NCI-H526 treated with DMSO at 0.1 percent for 48 hours (cell line): ENCODE measurements around the gene KXD1.
A peak's percentile ranks its signal among the peaks of the same experiment; 100 is the strongest.
"Not testable (repeated sequence)": the region's sequence is repeated elsewhere in the genome, so short reads cannot be mapped to it uniquely, and the experiment has no call there.

ENCODE experiments used
- DNase-seq: peaks from one replicate; lab custom pipeline; 2025; lab: John Stamatoyannopoulos, UW

Gene KXD1, protein sequence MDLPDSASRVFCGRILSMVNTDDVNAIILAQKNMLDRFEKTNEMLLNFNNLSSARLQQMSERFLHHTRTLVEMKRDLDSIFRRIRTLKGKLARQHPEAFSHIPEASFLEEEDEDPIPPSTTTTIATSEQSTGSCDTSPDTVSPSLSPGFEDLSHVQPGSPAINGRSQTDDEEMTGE

DNA sequence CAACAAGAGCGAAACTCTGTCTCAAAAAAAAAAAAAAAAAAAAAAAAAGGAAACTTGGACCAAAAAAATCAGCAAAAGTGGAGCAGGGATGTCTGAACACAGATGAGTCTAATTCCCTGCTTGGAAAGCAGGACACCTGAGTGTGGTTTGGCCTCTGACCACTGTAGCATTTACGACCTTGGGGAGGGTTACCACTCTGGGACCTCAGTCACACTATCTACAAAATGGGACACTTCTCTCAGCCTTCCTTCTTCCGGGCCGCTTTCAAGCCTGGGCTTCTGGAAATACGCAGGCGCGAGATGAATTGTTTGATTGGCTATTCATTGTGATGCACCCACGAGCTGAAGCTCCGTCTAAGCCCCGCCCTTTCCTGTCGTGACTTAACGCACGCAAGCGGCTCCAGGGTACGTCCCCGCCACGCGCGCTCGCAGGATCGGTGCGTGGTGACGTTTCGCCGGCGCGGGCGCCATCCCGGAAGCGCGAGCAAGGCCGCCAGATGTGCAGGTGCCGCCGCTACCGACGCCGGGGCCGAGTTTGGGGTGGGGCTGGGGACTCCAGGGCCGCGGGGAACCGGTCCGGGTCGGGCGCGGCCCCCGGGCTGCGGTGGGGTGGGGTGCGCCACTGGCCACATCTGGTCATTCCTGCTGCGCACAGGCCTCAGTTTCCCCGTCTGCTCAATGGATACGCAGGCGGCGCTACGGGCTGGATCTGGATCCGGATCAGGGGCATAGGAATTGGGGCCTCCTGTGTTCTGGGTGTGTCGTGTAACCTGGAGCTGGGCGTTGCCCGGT, at the start of gene KXD1:
Gene KXD1 (plus strand): TSS at position 460 of the 791 bp plus-strand sequence. CDS start 4,187 bp downstream, outside the sequence.
- DNase-seq = peak; percentile 82

DNA sequence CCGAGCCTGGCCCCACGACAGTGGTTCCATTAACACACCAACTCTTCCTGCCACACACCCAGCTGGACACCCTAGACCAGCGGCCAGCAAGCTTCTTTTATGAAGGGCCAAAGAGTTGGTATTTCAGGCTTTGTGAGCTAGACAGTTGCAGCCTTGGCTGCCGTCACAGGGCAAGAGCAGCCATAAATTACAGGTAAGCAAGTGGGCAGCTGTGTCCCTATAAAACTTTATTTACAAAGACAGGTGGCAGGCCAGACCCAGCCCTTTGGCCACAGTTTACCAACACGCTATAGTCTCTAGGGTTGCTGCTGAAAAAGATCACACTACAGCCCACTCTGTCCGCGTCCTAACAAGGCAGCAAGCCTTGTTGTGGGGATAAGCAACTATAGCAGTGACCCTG, 49.1 kb upstream of the KXD1 start:
- DNase-seq = no peak

DNA sequence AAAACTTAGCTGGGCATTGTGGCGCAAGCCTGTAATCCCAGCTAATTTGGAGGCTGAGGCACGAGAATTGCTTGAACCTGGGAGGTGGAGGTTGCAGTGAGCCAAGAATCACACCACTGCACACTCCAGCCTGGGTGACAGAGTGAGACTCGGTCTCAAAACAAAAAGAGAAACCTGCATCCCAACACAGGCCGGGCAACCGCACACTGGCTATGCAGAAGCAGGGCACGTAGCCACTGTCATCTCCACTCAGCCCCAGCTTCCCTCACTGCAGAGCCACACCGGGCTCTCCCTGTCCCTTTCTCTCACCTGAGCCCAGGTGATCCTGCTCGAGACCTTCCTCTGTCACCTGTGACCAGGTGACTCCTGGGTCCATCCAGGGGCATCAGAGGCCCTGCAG, 47.5 kb upstream of the KXD1 start:
- no peak for DNase-seq

DNA sequence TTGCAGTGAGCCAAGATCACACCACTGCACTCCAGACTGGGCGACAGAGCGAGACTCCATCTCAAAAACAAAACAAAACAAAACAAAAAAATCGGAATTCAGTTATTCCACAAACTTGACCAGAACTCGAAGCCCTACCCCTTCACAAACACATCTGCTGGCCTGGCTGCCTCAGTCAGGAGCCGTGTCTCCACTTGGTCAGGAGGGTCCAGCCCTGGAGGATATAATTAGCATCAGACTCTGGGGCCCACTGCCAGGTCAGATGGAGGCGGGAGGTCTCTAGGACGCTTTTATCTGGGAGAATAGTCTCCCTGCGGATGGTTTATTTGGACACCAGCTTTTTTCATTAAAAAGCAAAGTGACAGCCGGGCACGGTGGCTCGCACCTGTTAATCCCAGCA, 43.8 kb upstream of the KXD1 start:
- DNase-seq = no peak

DNA sequence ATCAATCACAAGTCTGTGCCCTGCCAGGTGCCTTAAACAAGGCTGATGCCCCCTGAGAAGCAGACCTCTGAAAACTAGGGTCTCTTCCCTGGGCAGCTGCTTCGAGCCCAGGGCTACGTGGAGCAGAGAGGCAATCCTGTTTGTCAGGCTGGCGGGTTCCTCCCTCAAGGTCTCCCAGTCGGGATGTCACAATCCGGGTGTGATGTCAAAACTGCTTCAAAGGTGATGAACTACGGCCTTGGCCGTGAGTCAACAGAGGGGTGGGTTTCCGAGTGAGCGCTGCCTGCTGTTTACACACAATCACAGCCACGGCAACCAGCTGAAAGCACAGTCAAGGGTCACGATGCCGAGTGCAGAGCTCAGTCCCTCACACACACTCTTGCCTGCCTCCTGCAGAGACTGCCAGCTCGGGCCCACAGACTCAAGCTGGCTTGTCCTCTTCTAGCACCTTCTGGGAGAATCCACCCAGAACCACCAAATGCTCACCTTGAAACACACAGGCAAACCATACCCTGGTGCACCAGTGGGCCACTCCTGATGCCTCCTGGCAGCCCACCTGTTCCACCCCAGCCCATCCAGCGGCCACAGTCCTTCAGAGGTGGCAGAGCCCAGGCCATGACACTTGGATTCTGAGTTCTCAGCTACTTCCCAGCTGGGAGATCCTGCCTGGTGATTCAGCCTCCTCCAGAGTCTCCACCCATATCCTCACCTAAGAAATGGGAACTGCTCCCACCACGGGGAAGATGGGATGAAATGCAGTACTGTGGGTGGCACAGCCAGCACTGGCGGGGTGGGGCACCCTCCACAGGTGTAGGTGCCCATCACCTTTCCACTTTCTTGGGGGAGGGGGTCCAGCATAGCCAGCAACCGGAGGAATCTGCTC, 42.6 kb upstream of the KXD1 start:
- DNase-seq = no peak

DNA sequence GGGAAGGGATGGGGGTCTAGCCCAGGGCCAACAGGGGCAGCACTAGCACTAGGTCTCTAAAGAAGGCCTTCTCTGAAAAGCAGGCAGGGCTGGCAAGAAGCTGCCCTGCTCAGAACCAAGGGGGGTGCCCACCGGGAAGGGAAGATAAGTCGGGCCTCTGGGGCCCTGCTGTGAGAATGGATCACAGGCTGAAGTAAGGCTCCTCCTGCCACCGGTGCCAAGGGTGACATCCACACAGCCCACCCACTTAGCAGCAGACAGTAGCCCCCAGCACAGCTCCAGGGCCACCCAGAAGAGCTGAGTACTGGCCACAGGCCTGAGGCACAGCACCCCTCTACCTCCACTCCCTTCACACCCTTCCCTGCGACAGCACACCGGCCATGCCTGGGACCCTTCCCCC, 41.7 kb upstream of the KXD1 start:
- DNase-seq = no peak

DNA sequence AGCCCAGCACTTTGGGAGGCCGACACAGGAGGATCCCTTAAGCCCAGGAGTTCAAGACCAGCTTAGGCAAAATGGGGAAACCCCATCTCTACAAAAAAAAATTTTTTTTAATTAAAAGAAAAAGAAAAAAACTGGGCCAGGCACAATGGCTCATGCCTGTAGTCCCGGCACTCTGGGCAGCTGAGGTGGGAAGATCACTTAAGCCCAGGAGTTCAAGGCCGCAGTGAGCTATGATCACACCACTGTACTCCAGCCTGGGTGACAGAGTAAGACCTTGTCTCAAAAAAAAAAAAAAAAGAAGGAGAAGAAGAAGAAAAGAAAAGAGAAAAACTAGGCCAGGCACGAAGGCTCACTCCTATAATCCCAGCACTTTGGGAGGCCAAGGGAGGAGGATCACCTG, 40.1 kb upstream of the KXD1 start:
- no peak for DNase-seq

DNA sequence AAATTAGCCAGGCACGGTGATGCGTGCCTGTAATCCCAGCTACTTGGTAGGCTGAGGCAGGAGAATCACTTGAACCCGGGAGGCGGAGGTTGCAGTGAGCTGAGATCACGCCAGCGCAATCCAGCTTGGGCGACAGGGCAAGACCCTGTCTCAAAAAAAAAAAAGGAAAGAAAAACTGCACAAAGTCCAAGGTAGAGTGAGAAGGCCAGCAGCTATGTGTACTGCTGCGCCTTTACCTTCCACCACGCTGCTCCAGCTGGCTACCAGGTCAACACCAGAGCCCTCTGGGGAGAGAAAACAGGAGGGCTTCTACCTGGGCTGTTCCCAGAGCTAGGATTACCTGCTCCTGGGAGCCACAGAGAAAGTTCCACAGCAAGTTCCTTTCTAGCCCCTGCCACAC, 39.0 kb upstream of the KXD1 start:
- no peak for DNase-seq

DNA sequence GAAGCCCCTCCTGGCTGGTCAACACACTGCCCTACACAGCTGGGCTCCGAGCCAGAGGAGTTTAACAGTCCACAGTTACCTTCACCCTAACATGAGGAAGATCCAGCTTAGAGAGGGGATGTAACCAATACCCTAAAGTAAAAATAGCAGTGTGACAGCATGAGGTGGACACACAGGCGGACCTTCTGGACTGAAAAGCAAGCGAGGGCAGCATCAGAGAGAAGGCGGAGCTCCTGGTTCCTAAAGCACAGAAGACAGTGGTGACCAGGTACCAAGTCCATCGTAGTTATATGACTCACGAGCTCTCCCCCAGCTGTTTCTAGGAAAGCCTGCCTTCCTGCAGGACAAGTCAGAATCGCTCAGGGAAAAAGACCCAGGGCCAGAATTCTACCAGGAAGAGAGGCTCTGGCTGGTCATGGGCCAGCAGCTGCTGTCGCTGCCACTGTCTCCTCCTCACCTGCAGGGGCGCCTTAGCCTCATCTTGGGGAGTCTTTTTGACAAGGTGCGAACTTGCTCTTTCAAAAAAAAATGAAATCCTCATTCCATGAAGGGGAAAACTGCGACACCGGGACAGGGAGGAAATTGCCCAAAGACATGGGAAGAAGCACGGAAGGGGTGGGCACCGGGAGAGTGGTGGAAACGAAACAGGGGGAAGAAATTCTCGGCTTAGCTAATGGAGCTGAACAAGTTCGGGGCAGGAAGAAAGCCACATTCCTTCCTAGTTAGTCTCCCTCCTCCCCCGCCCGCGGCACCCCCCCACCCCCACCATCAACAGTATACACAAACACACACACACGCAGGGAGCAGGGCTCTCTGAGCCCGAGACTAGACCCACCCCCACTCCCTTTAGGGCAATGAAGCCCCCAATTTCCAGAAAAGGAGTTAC, 37.5 kb upstream of the KXD1 start:
- peak; percentile 4 for DNase-seq

DNA sequence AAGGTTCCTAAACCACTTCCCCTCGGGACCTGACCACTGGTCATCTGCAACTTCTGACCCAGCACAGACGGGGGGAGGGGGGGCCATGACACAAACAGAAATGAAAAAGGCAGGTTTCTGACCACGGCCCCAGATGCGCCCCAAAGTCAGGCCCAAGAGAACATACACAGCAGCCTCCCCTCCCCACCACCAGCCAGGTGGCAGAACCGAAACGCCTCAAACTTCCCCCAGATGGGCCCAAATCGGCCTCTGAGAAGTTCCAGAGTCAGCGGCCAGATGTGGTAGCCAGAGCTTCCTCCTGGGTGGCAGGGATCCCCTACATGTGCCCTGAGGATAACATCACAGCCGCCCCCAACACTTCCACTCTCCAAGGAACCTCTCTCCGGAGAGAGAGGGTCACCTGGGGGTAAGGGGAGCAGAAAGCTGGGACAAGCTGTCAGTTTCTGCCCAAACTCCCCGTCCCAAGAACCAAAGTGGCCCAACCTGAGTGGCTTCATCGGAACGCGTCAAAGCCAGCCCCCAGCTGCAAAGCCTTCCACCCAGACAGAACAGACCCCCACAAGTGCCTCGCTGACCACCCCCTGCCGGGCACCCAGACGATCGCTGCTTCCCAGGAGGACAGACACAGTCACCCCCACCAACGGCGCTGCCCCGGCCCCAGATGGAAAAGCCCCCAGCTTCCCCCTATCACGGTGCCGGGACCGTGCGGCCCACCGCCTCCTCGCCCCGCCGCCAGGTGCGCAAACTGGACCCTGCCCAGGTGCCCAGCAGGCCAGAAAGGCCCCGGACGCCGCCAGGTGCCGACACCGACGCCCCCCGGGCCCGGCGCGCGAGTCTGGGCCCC, 36.6 kb upstream of the KXD1 start:
- DNase-seq = no peak

DNA sequence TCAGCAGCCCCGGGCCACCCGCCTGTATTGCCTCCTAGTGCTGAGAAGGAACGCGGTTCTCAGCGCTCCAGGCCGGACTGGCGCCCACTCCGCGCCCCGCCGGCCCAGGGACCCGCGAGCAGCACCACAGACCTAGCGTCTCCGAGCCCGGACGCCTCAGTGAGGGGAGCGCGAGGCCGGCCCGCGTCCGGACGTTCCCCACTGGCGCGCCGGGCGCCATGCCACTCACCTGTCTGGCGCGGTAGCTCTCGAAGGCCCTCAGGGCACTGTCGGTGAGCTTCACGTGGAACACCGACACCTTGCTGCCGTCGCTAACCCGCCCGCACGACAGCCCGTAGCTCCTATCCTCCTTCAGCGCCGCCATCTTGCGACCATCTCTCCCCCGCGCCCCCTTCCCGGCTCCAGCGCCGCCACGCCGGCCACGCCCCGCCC, 36.0 kb upstream of the KXD1 start, which contains the start of gene ELL:
Gene ELL (minus strand): TSS at position 379 of the 432 bp plus-strand sequence. CDS start 15 bp downstream, at position 364.
- no peak for DNase-seq

DNA sequence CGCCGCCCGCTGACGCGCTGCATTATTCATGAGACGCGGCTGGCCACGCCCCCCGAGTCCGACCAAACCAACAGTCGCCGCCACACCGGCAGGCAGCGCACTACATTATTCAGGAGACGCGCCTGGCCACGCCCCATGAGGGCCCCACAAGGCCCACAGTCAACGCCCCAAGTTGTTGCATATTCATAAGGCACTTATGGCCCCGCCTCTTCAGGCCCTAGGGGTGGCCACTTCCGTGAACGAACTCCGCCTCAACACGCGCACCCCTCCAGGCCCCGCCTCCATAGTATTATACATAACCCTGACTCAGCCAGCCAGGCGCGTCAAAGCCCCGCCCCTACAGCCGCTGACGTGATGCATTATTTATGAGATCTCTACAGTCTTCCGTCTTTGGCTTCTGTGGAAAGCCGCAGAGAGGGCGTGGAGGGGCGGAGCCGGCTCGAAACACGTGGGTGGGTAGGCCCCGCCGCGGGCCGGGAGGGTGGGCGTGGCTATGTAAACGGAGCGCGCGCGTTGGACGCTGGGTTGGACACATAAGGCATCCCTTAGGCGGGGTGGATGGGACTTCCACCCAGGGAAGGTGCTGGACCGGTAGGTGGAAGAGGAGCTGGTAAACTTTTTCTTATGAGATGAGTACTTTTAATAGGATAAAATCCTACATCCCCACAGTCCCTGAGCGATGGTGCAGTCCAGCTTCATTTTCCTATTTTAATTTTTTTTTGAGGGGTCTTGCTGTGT, 35.4 kb upstream of the KXD1 start:
- DNase-seq = peak; percentile 97

DNA sequence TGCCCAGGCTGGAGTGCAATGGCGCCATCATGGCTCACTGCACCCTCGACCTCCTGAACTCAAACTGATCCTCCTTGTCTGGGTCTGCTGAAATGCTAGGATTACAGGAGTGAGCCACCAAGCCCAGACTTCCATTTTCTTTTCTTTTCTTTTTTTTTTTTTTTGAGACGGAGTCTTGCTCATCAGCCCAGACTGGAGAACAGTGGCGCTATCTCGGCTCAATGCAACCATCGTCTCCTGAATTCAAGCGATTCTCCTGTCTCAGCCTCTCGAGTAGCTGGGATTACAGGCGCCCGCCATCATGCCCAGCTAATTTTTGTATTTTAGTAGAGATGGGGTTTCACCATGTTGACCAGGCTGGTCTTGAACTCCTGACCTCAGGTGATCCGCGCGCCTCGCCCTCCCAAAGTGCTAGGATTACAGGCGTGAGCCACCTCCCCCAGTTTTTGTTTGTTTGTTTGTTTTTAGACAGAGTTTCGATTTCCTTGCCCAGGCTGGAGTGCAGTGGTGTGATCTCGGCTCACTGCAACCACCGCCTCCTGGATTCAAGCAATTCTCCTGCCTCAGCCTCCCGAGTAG, 34.7 kb upstream of the KXD1 start:
- DNase-seq = not testable (repeated sequence)

DNA sequence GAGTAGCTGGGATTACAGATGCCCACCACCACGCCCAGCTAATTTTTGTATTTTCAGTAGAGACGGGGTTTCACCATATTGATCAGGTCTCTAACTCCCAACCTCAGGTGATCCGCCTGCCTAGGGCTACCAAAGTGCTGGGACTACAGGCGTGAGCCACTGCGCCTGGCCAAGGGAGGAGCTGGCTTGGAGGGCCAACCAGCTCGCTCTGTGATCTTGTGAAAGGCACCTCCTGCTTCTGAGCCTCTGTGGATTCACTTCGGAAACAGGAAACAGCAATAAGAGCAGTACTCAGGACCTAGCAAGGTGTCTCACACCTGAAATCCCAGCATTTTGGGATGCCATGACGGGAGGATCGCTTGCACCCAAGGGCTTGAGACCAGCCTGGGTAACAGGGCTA, 33.8 kb upstream of the KXD1 start:
- DNase-seq = no peak

DNA sequence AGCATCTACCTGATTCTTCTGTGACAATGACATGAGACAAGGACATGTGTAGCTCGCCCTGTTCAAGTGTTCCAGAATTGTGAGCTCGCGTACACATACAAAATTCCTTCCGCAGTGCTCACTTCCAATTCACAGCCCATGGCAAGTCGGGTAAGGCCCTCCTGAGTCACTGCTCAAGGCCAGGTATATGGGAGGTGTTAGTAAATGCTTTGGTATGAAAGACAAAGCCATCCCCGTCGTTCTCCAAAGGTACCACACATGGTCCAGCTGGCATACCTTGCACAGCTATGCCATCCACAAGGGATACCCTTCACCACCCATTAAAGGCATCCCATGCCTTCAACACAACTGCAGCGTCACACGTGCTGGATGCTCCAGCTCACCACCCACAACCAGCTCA, 31.4 kb upstream of the KXD1 start:
- DNase-seq = no peak

DNA sequence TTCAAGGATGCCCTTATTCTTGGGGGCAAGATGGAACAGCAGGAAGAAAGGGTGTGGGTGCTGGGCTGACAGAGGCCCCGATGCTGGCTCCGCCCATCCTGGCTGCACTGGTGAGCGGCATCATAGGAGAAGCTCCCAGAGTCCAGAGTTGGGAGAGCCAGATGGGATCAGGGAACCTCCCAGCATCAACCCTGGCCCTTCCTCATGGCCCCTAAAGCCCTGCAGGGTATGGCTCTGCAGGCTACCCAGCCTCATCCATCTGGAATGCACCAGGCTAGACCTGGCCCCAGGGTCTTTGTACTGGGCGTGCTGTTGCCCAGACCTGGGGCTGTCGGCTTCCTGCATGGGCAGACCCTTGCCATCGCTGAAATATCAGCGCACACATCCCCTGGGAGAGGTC, 27.9 kb upstream of the KXD1 start:
- no peak for DNase-seq

DNA sequence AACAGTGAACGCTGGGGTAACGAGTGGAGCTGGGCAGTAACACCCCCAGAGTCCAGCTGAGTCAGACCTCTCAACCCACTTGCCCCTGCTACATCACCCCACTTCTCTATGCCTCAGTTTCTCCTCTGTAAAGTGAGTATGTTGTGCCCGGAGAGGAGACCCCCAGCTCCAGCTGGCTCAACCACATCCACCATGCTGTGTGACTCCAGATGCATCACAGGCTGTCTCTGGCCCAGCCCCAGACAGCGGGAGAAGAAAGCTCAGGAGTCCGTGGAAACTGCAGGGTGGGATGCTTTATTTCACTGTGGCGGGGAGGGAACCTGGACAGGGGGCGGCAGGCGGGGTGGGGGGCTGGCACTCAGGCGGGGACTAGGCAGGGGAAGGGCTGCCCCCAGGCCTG, 26.2 kb upstream of the KXD1 start:
- DNase-seq = no peak

DNA sequence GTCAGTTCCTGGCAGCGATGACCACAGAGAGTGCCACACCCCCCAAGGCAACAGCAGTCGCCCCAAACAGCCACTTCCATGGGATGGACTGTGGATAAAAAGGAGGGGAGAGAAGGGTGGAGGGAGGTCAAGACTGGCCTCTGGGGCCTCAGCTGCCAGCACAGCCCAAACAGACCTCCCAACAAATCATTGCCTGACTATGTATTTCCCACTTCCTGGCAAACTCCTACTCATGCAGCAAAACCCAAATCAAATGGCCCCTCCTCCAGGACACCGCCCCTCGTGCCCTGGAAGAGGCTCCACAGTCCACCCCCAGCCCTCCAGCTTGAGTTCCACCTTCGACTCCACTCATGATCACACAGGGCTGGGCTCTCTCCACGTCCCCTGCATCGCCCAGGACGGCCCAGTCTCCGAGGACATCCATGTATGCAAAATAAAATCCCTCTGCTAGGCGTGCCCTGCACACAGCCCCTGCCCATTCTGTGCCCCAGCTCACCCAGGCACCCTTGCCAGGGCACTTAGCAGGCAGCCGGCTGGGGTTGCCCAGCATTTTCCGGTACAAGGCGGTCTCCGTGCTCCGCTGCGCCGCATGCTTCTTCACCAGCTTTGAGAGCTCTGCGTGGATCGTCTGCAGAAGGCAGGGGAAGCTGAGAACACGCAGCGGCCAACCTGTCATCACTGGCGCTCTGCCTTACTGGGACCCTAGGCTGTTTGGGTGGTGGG, 25.3 kb upstream of the KXD1 start:
- no peak for DNase-seq

DNA sequence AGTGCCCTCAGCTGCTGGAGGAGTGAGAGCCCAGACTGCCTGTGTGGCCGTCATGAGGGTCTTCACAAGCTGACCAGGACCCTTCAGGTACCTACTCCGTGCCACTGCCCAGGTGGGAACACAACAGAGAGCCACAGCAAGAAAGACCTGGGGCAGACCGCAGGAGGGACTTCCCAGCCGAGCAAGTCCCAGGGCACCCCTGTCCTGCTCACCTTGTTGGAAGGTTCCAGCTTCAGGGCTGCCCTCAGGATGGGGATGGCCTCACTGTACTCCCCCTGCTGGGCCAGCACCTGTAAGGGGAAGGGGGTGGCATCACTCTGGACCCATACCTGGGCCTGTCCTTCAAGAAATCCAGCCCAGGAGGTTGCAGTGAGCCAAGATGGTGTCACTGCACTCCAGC, 24.6 kb upstream of the KXD1 start:
- no peak for DNase-seq
